ENCODE measurements around the gene NANOS1.

DNA sequence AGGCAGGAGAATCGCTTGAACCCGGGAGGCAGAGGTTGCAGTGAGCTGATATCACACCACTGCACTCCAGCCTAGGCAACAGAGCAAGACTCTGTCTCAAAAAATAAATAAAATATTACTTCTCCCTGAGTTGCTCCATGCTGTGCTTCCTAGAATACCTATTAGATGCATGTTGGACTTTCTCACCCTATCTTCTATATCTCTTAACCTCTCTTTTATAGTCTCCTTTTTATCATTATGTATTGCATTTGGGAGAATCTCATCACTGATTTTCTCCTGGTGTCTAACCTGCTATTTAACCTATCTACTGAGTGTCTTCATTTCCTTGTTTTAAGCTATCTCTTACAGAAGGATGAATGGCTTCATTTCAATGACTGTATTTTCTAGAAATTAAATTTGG lies 32.1 kb upstream of the NANOS1 start:
- TF ChIP-seq ARNT (IDR thresholded peaks at IDR 0.05) (no peak), FUS (optimal IDR thresholded peaks at IDR 0.05; ENCODE audit: low read depth, low read length) (no peak), SIX5 (IDR thresholded peaks at IDR 0.05; ENCODE audit: borderline replicate concordance in 1 of 2, insufficient read depth in 1 of 2, low read depth in 1 of 2, low read length in 2 of 2) (no peak), CREB1 (IDR thresholded peaks at IDR 0.05) (no peak), CREB1 (CRISPR knock-in tag; IDR thresholded peaks at IDR 0.05) (no peak), POLR2A (conservative IDR thresholded peaks at IDR 0.05) (no peak)
- TF ChIP-seq, protein P1, sequence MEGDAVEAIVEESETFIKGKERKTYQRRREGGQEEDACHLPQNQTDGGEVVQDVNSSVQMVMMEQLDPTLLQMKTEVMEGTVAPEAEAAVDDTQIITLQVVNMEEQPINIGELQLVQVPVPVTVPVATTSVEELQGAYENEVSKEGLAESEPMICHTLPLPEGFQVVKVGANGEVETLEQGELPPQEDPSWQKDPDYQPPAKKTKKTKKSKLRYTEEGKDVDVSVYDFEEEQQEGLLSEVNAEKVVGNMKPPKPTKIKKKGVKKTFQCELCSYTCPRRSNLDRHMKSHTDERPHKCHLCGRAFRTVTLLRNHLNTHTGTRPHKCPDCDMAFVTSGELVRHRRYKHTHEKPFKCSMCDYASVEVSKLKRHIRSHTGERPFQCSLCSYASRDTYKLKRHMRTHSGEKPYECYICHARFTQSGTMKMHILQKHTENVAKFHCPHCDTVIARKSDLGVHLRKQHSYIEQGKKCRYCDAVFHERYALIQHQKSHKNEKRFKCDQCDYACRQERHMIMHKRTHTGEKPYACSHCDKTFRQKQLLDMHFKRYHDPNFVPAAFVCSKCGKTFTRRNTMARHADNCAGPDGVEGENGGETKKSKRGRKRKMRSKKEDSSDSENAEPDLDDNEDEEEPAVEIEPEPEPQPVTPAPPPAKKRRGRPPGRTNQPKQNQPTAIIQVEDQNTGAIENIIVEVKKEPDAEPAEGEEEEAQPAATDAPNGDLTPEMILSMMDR (IDR thresholded peaks at IDR 0.05 in 2 of 3, conservative IDR thresholded peaks at IDR 0.05 in 1 of 3; ENCODE audit: insufficient read depth in 2 of 3, low read depth in 1 of 3, low read length in 3 of 3) = no peak
- TF ChIP-seq, protein P2, sequence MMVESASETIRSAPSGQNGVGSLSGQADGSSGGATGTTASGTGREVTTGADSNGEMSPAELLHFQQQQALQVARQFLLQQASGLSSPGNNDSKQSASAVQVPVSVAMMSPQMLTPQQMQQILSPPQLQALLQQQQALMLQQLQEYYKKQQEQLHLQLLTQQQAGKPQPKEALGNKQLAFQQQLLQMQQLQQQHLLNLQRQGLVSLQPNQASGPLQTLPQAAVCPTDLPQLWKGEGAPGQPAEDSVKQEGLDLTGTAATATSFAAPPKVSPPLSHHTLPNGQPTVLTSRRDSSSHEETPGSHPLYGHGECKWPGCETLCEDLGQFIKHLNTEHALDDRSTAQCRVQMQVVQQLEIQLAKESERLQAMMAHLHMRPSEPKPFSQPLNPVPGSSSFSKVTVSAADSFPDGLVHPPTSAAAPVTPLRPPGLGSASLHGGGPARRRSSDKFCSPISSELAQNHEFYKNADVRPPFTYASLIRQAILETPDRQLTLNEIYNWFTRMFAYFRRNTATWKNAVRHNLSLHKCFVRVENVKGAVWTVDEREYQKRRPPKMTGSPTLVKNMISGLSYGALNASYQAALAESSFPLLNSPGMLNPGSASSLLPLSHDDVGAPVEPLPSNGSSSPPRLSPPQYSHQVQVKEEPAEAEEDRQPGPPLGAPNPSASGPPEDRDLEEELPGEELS (CRISPR knock-in tag; IDR thresholded peaks at IDR 0.05; ENCODE audit: borderline replicate concordance) = no peak
- TF ChIP-seq, protein P3, sequence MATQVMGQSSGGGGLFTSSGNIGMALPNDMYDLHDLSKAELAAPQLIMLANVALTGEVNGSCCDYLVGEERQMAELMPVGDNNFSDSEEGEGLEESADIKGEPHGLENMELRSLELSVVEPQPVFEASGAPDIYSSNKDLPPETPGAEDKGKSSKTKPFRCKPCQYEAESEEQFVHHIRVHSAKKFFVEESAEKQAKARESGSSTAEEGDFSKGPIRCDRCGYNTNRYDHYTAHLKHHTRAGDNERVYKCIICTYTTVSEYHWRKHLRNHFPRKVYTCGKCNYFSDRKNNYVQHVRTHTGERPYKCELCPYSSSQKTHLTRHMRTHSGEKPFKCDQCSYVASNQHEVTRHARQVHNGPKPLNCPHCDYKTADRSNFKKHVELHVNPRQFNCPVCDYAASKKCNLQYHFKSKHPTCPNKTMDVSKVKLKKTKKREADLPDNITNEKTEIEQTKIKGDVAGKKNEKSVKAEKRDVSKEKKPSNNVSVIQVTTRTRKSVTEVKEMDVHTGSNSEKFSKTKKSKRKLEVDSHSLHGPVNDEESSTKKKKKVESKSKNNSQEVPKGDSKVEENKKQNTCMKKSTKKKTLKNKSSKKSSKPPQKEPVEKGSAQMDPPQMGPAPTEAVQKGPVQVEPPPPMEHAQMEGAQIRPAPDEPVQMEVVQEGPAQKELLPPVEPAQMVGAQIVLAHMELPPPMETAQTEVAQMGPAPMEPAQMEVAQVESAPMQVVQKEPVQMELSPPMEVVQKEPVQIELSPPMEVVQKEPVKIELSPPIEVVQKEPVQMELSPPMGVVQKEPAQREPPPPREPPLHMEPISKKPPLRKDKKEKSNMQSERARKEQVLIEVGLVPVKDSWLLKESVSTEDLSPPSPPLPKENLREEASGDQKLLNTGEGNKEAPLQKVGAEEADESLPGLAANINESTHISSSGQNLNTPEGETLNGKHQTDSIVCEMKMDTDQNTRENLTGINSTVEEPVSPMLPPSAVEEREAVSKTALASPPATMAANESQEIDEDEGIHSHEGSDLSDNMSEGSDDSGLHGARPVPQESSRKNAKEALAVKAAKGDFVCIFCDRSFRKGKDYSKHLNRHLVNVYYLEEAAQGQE (IDR thresholded peaks at IDR 0.05; ENCODE audit: borderline replicate concordance) = no peak
- TF ChIP-seq, protein P3 (CRISPR knock-in tag; IDR thresholded peaks at IDR 0.05; ENCODE audit: low read depth) = no peak
- TF ChIP-seq, protein P4, sequence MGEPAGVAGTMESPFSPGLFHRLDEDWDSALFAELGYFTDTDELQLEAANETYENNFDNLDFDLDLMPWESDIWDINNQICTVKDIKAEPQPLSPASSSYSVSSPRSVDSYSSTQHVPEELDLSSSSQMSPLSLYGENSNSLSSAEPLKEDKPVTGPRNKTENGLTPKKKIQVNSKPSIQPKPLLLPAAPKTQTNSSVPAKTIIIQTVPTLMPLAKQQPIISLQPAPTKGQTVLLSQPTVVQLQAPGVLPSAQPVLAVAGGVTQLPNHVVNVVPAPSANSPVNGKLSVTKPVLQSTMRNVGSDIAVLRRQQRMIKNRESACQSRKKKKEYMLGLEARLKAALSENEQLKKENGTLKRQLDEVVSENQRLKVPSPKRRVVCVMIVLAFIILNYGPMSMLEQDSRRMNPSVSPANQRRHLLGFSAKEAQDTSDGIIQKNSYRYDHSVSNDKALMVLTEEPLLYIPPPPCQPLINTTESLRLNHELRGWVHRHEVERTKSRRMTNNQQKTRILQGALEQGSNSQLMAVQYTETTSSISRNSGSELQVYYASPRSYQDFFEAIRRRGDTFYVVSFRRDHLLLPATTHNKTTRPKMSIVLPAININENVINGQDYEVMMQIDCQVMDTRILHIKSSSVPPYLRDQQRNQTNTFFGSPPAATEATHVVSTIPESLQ (CRISPR knock-in tag; IDR thresholded peaks at IDR 0.05) = no peak
- TF ChIP-seq, protein P5, sequence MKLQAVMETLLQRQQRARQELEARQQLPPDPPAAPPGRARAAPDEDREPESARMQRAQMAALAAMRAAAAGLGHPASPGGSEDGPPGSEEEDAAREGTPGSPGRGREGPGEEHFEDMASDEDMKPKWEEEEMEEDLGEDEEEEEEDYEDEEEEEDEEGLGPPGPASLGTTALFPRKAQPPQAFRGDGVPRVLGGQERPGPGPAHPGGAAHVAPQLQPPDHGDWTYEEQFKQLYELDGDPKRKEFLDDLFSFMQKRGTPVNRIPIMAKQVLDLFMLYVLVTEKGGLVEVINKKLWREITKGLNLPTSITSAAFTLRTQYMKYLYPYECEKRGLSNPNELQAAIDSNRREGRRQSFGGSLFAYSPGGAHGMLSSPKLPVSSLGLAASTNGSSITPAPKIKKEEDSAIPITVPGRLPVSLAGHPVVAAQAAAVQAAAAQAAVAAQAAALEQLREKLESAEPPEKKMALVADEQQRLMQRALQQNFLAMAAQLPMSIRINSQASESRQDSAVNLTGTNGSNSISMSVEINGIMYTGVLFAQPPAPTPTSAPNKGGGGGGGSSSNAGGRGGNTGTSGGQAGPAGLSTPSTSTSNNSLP (IDR thresholded peaks at IDR 0.05; ENCODE audit: borderline replicate concordance, low read depth, low read length) = no peak
- TF ChIP-seq, protein P6, sequence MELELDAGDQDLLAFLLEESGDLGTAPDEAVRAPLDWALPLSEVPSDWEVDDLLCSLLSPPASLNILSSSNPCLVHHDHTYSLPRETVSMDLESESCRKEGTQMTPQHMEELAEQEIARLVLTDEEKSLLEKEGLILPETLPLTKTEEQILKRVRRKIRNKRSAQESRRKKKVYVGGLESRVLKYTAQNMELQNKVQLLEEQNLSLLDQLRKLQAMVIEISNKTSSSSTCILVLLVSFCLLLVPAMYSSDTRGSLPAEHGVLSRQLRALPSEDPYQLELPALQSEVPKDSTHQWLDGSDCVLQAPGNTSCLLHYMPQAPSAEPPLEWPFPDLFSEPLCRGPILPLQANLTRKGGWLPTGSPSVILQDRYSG (tag; conservative IDR thresholded peaks at IDR 0.05; ENCODE audit: low read depth) = no peak
